ENCODE data around the gene SLC4A9. TPM values are rescaled to one million over a fixed set of nuclear protein-coding genes. Genes with fewer than 3 reads are reported as not detected.

Gene SLC4A9
- total RNA-seq, 1 experiment from 2014 or later: 0.37 TPM

GRCh38 chr5:140347360-140347759 lies 12.6 kb upstream of the SLC4A9 start:
- DNase-seq (ENCODE audit: unreplicated experiment): no peak
- ChIA-PET POLR2A (interaction anchor here (0.5 to 9.6 kb wide), 33 partner anchors 11 to 371 kb away, joined by 3 to 136 read pairs (median 5); partner anchors contain the start of genes ANKHD1, CYSTM1, HARS1 and HARS2), CTCF (interaction anchor here (0.6 to 23.2 kb wide), 25 partner anchors 8 to 241 kb away, joined by 3 to 1450 read pairs (median 7); partner anchors contain the start of genes PFDN1 and SLC4A9)
- Mint-ChIP-seq H3K27me3 (ENCODE audit: insufficient read depth, unreplicated experiment) (no peaks in the 10 kb centered on the region), H3K4me1 (ENCODE audit: insufficient read depth, unreplicated experiment) (peaks cover 47% of the 10 kb centered on the region), H3K27ac (ENCODE audit: low read depth, unreplicated experiment) (no peak overlapping the region), H3K4me3 (ENCODE audit: unreplicated experiment) (peak overlapping the region; percentile 78), H3K9me3 (ENCODE audit: unreplicated experiment) (no peaks in the 10 kb centered on the region), H3K36me3 (ENCODE audit: insufficient read depth, unreplicated experiment) (peaks cover 18% of the 10 kb centered on the region)
- intact Hi-C loops (cut with micrococcal nuclease): loop anchor here (2.0 to 5.0 kb wide), 3 partner anchors 45 to 190 kb away; partner anchors contain the start of genes CYSTM1 and PFDN1
- BruUV-seq (replicated peaks): no TSS peak
- TF ChIP-seq CTCF (IDR thresholded peaks at IDR 0.05; ENCODE audit: unreplicated experiment): no peak

- peaks cover 47% of the 10 kb centered on the region for H3K4me1 Mint-ChIP-seq (ENCODE audit: insufficient read depth, unreplicated experiment)
- POLR2A ChIA-PET: interaction anchor here (0.7 to 9.6 kb wide), 19 partner anchors 18 to 725 kb away, joined by 3 to 136 read pairs (median 4); partner anchors contain the start of genes ANKHD1, HARS1, HARS2 and PFDN1
- BruUV-seq (replicated peaks): no TSS peak
- CTCF ChIA-PET: interaction anchor here (0.5 to 23.2 kb wide), 12 partner anchors 10 to 586 kb away, joined by 3 to 1450 read pairs (median 5); partner anchors contain the start of genes PFDN1 and SLC4A9
- no peaks in the 10 kb centered on the region for H3K9me3 Mint-ChIP-seq (ENCODE audit: unreplicated experiment)
- no peak for TF ChIP-seq CTCF (IDR thresholded peaks at IDR 0.05; ENCODE audit: unreplicated experiment)
- intact Hi-C loops (cut with micrococcal nuclease): loop anchor here (5.0 kb wide), 2 partner anchors 171 to 191 kb away; partner anchors contain the start of gene CYSTM1
- peaks cover 18% of the 10 kb centered on the region for H3K36me3 Mint-ChIP-seq (ENCODE audit: insufficient read depth, unreplicated experiment)
- H3K27me3 Mint-ChIP-seq (ENCODE audit: insufficient read depth, unreplicated experiment): no peaks in the 10 kb centered on the region
- peak overlapping the region; percentile 76 for H3K27ac Mint-ChIP-seq (ENCODE audit: low read depth, unreplicated experiment)
- peak; percentile 94 for DNase-seq (ENCODE audit: unreplicated experiment)
- H3K4me3 Mint-ChIP-seq (ENCODE audit: unreplicated experiment): peak overlapping the region; percentile 78
Measured at GRCh38 chr5:140348104-140348503, 11.9 kb upstream of the SLC4A9 start.

- intact Hi-C loops (cut with micrococcal nuclease): loop anchor here (5.0 kb wide), 2 partner anchors 172 to 192 kb away; partner anchors contain the start of gene CYSTM1
- CTCF ChIA-PET: interaction anchor here (0.6 to 23.2 kb wide), 10 partner anchors 8 to 379 kb away, joined by 3 to 1450 read pairs (median 4); partner anchors contain the start of genes PFDN1 and SLC4A9
- no peaks in the 10 kb centered on the region for H3K27me3 Mint-ChIP-seq (ENCODE audit: insufficient read depth, unreplicated experiment)
Measured at GRCh38 chr5:140349244-140349643, 10.8 kb upstream of the SLC4A9 start.

More at GRCh38 chr5:140349244-140349643, 10.8 kb upstream of the SLC4A9 start:
- Mint-ChIP-seq H3K27ac (ENCODE audit: low read depth, unreplicated experiment) (no peak overlapping the region), H3K4me1 (ENCODE audit: insufficient read depth, unreplicated experiment) (peaks cover 44% of the 10 kb centered on the region), H3K36me3 (ENCODE audit: insufficient read depth, unreplicated experiment) (peaks cover 14% of the 10 kb centered on the region), H3K4me3 (ENCODE audit: unreplicated experiment) (no peak overlapping the region), H3K9me3 (ENCODE audit: unreplicated experiment) (no peaks in the 10 kb centered on the region)
- no TSS peak for BruUV-seq (replicated peaks)
- POLR2A ChIA-PET: interaction anchor here (0.6 to 9.6 kb wide), 9 partner anchors 52 to 235 kb away, joined by 3 to 136 read pairs (median 4); no protein-coding TSS in a partner anchor
- TF ChIP-seq CTCF (IDR thresholded peaks at IDR 0.05; ENCODE audit: unreplicated experiment): no peak
- DNase-seq (ENCODE audit: unreplicated experiment): peak; percentile 68

All from MCF 10A (cell line).